Measurements from ENCODE around the gene CDK7. TPM values are rescaled to one million over a fixed set of nuclear protein-coding genes. Genes with fewer than 3 reads are reported as not detected.

The CDK7 gene
- total and polyA plus RNA-seq, 2 donors (not counting 1 experiment from before 2014, with no cell fraction given): 12.3 to 30.6 TPM

GRCh38 chr5:69284203-69284602 lies 49.5 kb downstream of the CDK7 start:
- Histone ChIP-seq H3K79me2 (ENCODE audit: control insufficient read depth, insufficient read depth, low read length) (no peaks in the 10 kb centered on the region), H3K36me3 (replicated peaks in 1 of 2; ENCODE audit: control extremely low read depth in 1 of 2, control insufficient read depth in 1 of 2, extremely low read depth in 1 of 2, insufficient read depth in 2 of 2, low read length in 1 of 2) (peaks cover 8 to 24% of the 10 kb centered on the region in 2 experiments), H3K27me3 (replicated peaks in 1 of 4; ENCODE audit: control extremely low read depth in 1 of 4, control insufficient read depth in 3 of 4, insufficient read depth in 4 of 4, low read length in 3 of 4) (no peaks in the 10 kb centered on the region), H3K27ac (ENCODE audit: low read length in 2 of 2) (no peak overlapping the region), H3K9ac (ENCODE audit: low read length) (no peak overlapping the region), H3K9me3 (ENCODE audit: control extremely low read depth in 1 of 3, control insufficient read depth in 2 of 3, insufficient read depth in 1 of 3, low read length in 2 of 3) (no peaks in the 10 kb centered on the region), H4K20me1 (ENCODE audit: control insufficient read depth, insufficient read depth, low read length, poor library complexity, severe bottlenecking) (no peaks in the 10 kb centered on the region), H3K4me1 (ENCODE audit: control insufficient read depth in 2 of 2, insufficient read depth in 2 of 2, low read length in 2 of 2) (no peaks in the 10 kb centered on the region), H2AFZ (ENCODE audit: insufficient read depth, low read depth, low read length, poor library complexity, severe bottlenecking) (no peak overlapping the region), H3K4me2 (replicated peaks; ENCODE audit: low read depth, low read length, poor library complexity, severe bottlenecking) (no peak overlapping the region), H3K4me3 (ENCODE audit: control extremely low read depth in 1 of 5, extremely low read depth in 1 of 5, insufficient read depth in 1 of 5, low read depth in 2 of 5, low read length in 4 of 5) (no peak overlapping the region)
- H3K4me1 Mint-ChIP-seq: no peaks in the 10 kb centered on the region
- ChIA-PET CTCF (no interaction called here), POLR2A (no interaction called here)
- ATAC-seq (ENCODE audit: low read depth) (no peak), DNase-seq (no peak)
- H3K4me3 Mint-ChIP-seq: no peak overlapping the region
- intact Hi-C loops (cut with micrococcal nuclease): no loop called here
- TF ChIP-seq CTCF (IDR thresholded peaks at IDR 0.05): no peak
- TF ChIP-seq EZH2 (IDR thresholded peaks at IDR 0.05; ENCODE audit: borderline replicate concordance, insufficient read depth, low read depth, low read length, poor library complexity, severe bottlenecking): no peak
- no peak overlapping the region for H3K27ac Mint-ChIP-seq
- 100% methylated on average over 1 of the region's 2 CpGs for WGBS (ENCODE audit: insufficient coverage)
- H3K9me3 Mint-ChIP-seq (ENCODE audit: insufficient read depth): no peaks in the 10 kb centered on the region
- no peaks in the 10 kb centered on the region for H3K27me3 Mint-ChIP-seq

GRCh38 chr5:69285448-69286116 lies 50.9 kb downstream of the CDK7 start:
- Histone ChIP-seq H3K9ac (ENCODE audit: low read length) (no peak overlapping the region), H3K4me3 (ENCODE audit: control extremely low read depth in 1 of 5, extremely low read depth in 1 of 5, insufficient read depth in 1 of 5, low read depth in 2 of 5, low read length in 4 of 5) (no peak overlapping the region), H3K27ac (ENCODE audit: low read length in 2 of 2) (no peak overlapping the region), H3K4me2 (replicated peaks; ENCODE audit: low read depth, low read length, poor library complexity, severe bottlenecking) (no peak overlapping the region), H3K9me3 (ENCODE audit: control extremely low read depth in 1 of 3, control insufficient read depth in 2 of 3, insufficient read depth in 1 of 3, low read length in 2 of 3) (no peaks in the 10 kb centered on the region), H3K36me3 (replicated peaks in 1 of 2; ENCODE audit: control extremely low read depth in 1 of 2, control insufficient read depth in 1 of 2, extremely low read depth in 1 of 2, insufficient read depth in 2 of 2, low read length in 1 of 2) (peaks cover under 1 to 11% of the 10 kb centered on the region in 2 experiments), H2AFZ (ENCODE audit: insufficient read depth, low read depth, low read length, poor library complexity, severe bottlenecking) (no peak overlapping the region), H3K79me2 (ENCODE audit: control insufficient read depth, insufficient read depth, low read length) (no peaks in the 10 kb centered on the region), H3K27me3 (replicated peaks in 1 of 4; ENCODE audit: control extremely low read depth in 1 of 4, control insufficient read depth in 3 of 4, insufficient read depth in 4 of 4, low read length in 3 of 4) (no peaks in the 10 kb centered on the region), H4K20me1 (ENCODE audit: control insufficient read depth, insufficient read depth, low read length, poor library complexity, severe bottlenecking) (no peaks in the 10 kb centered on the region), H3K4me1 (ENCODE audit: control insufficient read depth in 2 of 2, insufficient read depth in 2 of 2, low read length in 2 of 2) (no peaks in the 10 kb centered on the region)
- DNase-seq (no peak), ATAC-seq (ENCODE audit: low read depth) (no peak)
- H3K27me3 Mint-ChIP-seq: no peaks in the 10 kb centered on the region
- CTCF ChIA-PET: no interaction called here
- H3K4me3 Mint-ChIP-seq: no peak overlapping the region
- 100% methylated on average over 2 of the region's 5 CpGs for WGBS (ENCODE audit: insufficient coverage)
- H3K9me3 Mint-ChIP-seq (ENCODE audit: insufficient read depth): no peaks in the 10 kb centered on the region
- TF ChIP-seq EZH2 (IDR thresholded peaks at IDR 0.05; ENCODE audit: borderline replicate concordance, insufficient read depth, low read depth, low read length, poor library complexity, severe bottlenecking): no peak
- TF ChIP-seq CTCF (IDR thresholded peaks at IDR 0.05): no peak
- peak overlapping the region; percentile 50 for H3K27ac Mint-ChIP-seq
- H3K4me1 Mint-ChIP-seq: no peaks in the 10 kb centered on the region
- POLR2A ChIA-PET: no interaction called here
- intact Hi-C loops (cut with micrococcal nuclease): no loop called here

Data from B cell (primary cell).